Measurements from ENCODE around the gene TMEM63A. TPM values are rescaled to one million over a fixed set of nuclear protein-coding genes. Genes with fewer than 3 reads are reported as not detected.

The TMEM63A gene
- total RNA-seq, 1 donor from 2014 or later, result 24.8 TPM

DNA sequence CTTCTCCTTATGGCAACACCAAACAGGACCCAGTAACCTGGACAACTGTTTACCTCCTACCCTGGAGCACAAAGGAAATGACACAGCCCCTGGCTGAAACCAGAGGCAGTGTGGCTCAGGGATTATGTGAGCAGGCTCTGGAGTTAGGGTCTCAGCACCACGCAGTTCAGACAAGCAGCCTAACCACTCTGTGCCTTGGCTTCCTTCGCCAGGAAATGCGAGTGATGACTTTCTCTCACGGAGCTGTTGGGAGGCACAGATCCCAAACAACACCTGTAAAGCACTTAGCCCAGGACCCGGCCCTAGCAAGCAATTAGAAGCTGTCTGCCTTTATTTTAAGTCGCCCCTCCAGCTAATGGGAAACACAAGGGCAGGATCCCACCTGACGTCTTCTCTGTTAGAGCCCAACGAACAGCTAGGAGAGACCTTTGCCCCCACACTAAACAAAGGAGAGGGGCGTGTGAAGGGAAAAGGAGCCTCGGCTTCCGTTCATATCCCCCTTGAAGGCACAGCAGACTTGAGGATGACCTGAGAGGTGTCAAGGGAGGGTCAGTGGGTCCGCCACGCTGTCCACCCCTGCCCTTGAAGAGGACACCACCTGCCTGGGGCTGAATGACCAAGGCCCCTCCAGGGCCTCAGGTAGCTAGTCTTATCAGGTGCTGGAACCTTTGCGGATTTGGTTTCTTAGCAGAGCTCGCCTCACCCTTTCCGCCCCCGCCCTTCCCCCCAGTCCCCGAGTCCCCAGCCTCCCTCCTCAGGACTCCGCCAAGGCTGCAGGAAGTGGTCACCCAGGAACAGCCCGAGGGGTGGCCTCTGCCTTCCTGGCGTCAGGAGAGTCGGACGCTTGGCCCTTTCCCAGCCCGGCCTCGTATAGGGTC lies 860 bp downstream of the TMEM63A start:
- Mint-ChIP-seq H3K4me3 (peak overlapping the region; percentile 91), H3K27me3 (ENCODE audit: low read depth) (peaks cover 13% of the 10 kb centered on the region), H3K36me3 (ENCODE audit: low read depth) (no peaks in the 10 kb centered on the region), H3K27ac (ENCODE audit: unreplicated experiment) (no peak overlapping the region), H3K9me3 (no peaks in the 10 kb centered on the region), H3K4me1 (peaks cover 34% of the 10 kb centered on the region)
- TF ChIP-seq, protein P1, sequence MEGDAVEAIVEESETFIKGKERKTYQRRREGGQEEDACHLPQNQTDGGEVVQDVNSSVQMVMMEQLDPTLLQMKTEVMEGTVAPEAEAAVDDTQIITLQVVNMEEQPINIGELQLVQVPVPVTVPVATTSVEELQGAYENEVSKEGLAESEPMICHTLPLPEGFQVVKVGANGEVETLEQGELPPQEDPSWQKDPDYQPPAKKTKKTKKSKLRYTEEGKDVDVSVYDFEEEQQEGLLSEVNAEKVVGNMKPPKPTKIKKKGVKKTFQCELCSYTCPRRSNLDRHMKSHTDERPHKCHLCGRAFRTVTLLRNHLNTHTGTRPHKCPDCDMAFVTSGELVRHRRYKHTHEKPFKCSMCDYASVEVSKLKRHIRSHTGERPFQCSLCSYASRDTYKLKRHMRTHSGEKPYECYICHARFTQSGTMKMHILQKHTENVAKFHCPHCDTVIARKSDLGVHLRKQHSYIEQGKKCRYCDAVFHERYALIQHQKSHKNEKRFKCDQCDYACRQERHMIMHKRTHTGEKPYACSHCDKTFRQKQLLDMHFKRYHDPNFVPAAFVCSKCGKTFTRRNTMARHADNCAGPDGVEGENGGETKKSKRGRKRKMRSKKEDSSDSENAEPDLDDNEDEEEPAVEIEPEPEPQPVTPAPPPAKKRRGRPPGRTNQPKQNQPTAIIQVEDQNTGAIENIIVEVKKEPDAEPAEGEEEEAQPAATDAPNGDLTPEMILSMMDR (conservative IDR thresholded peaks at IDR 0.05), result no peak
- no peak for DNase-seq (ENCODE audit: low read depth, low spot score)

DNA sequence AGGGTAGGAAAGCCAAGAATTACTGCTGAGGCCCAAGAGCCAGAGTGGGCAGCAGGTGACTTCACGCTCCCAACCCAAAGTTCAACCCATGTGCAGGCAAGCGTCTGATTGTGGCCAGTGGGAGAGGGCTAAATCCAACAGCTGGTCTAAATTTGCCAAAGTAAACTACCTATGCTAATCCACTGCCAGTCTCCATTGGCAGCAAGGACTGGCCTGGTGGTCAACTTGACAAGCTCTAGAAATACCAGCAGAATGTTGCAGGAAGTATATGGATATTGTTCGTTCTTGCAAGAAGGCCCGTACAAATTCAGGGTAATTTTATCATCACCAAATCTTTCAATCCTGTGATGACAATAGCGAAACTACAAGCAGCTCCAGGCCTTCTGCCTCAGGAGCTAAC lies 1.5 kb downstream of the TMEM63A start:
- Mint-ChIP-seq H3K9me3 (no peaks in the 10 kb centered on the region), H3K27me3 (ENCODE audit: low read depth) (peaks cover 12% of the 10 kb centered on the region), H3K4me3 (peak overlapping the region; percentile 91), H3K36me3 (ENCODE audit: low read depth) (no peaks in the 10 kb centered on the region), H3K4me1 (peaks cover 34% of the 10 kb centered on the region), H3K27ac (ENCODE audit: unreplicated experiment) (no peak overlapping the region)
- DNase-seq (ENCODE audit: low read depth, low spot score), result no peak
- TF ChIP-seq, protein P1 (conservative IDR thresholded peaks at IDR 0.05), result no peak

DNA sequence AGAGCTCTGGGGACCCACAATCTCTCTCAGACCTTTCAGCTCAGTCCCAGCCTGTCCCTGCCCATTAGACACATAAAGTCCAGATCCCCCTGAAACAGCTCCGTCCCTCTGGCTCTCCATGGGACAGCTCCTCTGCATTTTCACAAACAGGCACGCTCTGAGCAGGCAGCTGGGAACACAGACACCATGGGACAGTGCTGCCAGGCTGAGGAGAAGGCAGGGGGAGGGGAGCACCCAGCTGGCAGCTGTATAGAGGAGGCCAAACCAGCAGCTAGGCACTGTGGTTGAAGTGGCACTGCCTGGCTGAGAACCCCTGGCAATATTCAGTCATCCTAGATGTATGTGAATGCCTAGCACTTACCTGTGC lies 2.0 kb downstream of the TMEM63A start:
- Mint-ChIP-seq H3K27ac (ENCODE audit: unreplicated experiment) (no peak overlapping the region), H3K4me1 (peaks cover 34% of the 10 kb centered on the region)
- DNase-seq (ENCODE audit: low read depth, low spot score), result no peak

DNA sequence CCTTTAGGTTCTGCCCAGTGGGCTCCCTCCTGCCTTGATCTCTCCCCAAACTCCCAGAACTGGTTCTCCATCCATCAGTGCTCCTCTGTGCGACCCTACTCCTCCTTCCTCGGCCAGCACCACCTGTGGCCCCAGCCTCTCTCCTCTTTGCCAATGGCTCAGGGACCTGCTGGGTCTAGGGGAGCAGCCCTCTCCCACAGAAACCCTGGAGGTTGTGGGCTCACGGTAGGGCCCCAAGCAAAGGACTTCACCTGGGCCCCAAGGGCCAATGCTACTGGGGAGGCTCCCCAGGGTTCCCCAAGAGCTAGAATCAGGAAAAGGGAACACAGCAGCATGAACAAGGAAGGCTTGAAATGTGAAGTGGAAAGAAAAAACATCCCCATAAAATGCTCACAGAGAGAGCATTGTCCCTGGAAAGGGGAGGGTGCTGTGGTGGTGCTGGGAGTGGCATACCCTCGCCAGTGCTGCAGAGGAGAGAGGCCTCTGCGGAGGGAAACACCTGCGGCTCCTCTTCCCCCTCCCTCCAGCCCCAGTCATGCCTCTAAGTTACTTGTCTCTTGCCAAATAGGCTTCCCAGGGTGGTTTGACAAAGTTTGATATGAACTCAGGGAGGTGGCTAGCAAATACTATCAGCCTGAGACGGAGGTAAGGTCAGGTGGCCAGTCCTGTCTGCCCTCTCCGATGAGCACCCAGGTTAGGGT lies 2.5 kb downstream of the TMEM63A start:
- H3K36me3 Mint-ChIP-seq (ENCODE audit: low read depth), result no peaks in the 10 kb centered on the region
- no peak overlapping the region for H3K27ac Mint-ChIP-seq (ENCODE audit: unreplicated experiment)
- peak overlapping the region; percentile 91 for H3K4me3 Mint-ChIP-seq
- TF ChIP-seq, protein P1 (conservative IDR thresholded peaks at IDR 0.05), result no peak
- DNase-seq (ENCODE audit: low read depth, low spot score), result no peak
- H3K4me1 Mint-ChIP-seq, result peaks cover 34% of the 10 kb centered on the region
- H3K9me3 Mint-ChIP-seq, result no peaks in the 10 kb centered on the region
- H3K27me3 Mint-ChIP-seq (ENCODE audit: low read depth), result peaks cover 12% of the 10 kb centered on the region

More for the DNA sequence above, 2.0 kb downstream of the TMEM63A start:
- peak overlapping the region; percentile 91 for H3K4me3 Mint-ChIP-seq
- peaks cover 12% of the 10 kb centered on the region for H3K27me3 Mint-ChIP-seq (ENCODE audit: low read depth)
- TF ChIP-seq, protein P1 (conservative IDR thresholded peaks at IDR 0.05), result no peak
- no peaks in the 10 kb centered on the region for H3K9me3 Mint-ChIP-seq
- no peaks in the 10 kb centered on the region for H3K36me3 Mint-ChIP-seq (ENCODE audit: low read depth)

DNA sequence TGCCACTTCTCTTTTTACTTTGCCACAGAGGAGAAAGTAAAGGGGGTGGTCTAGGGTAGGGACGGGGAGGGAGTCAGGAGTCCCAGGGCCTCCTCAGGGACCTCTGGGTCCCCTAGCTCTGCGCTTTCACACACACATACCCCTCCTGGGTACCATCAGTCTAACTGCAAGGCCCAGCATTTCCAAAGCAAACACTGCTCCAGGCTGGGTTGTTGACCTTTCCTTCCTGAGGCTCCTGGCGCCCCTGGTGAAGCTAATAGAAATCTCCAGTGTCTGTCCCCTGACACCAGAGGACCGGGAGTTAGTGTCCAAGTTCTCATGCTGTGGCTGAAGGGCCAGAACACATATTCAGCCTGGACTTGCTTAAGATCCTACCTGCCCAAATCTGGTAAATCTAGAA lies 3.9 kb downstream of the TMEM63A start:
- DNase-seq (ENCODE audit: low read depth, low spot score), result no peak
- Mint-ChIP-seq H3K27me3 (ENCODE audit: low read depth) (peaks cover 5% of the 10 kb centered on the region), H3K9me3 (no peaks in the 10 kb centered on the region), H3K4me1 (peaks cover 31% of the 10 kb centered on the region), H3K27ac (ENCODE audit: unreplicated experiment) (no peak overlapping the region), H3K36me3 (ENCODE audit: low read depth) (no peaks in the 10 kb centered on the region), H3K4me3 (peak overlapping the region; percentile 62)
- TF ChIP-seq, protein P1 (conservative IDR thresholded peaks at IDR 0.05), result no peak
